ENCODE results near the gene TAGLN. TPM values are rescaled to one million over a fixed set of nuclear protein-coding genes. Genes with fewer than 3 reads are reported as not detected.

Gene TAGLN
- total RNA-seq, 3 donors from 2014 or later (not counting 1 experiment from before 2014, with no cell fraction given): 8.2 to 18.0 (median 8.3) TPM

DNA sequence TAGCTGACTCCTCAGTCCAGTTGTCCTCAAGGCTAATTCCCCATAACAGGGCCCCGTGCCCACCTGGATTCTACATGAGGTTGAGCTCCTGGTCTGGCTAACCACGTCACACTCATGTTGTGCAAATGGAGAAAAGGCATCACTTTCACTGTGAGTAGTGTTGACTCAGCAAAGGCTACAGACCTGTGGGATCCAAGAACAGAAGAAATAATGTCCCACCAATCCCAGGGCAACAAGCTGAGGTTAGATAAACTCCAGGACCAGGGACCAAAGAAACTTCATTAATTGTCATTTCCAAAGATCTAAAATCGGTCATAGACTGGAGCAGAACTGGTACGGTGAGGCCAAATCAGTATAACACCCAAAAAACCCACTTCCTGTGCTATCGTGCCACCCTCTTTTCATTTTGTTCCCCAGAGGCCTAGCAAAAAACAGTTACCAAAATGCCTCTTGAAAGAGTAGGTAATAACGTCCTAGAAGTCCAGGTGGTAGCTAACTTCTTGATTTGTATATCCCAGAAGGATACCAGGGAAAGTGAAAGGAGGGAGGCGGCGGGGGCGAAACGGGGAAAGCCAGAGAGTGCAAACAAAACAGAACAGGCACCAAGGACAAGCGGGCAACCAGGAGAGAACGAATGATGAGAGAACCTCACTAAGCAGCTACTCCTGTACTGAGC is 31.3 kb downstream of the TAGLN start:
- Mint-ChIP-seq H3K9me3 (no peaks in the 10 kb centered on the region), H3K4me1 (peaks cover 47 to 64% of the 10 kb centered on the region in 2 donors), H3K27me3 (ENCODE audit: low read depth in 2 of 2) (no peaks in the 10 kb centered on the region), H3K27ac (peak overlapping the region; percentile 93 to 99), H3K4me3 (peak overlapping the region; percentile 96), H3K36me3 (no peaks in the 10 kb centered on the region)
- Histone ChIP-seq H3K4me1 (ENCODE audit: control insufficient read depth, insufficient read depth, low read length) (peaks cover 40% of the 10 kb centered on the region), H3K27me3 (ENCODE audit: control insufficient read depth, insufficient read depth, low read length) (no peaks in the 10 kb centered on the region), H3K36me3 (ENCODE audit: control insufficient read depth, insufficient read depth, low read length) (peaks cover 38% of the 10 kb centered on the region), H3K27ac (ENCODE audit: low read length) (peak overlapping the region; percentile 99), H3K4me3 (ENCODE audit: low read length) (peak overlapping the region; percentile 98), H3K9me3 (ENCODE audit: control insufficient read depth, insufficient read depth, low read length) (no peaks in the 10 kb centered on the region)
- peak; percentile 46 to 58 (median 53) for ATAC-seq
- intact Hi-C loops (cut with micrococcal nuclease): loop anchor here (1.0 to 5.0 kb wide), 5 partner anchors 51 to 458 kb away; partner anchors contain the start of genes BUD13, CEP164 and PAFAH1B2
- TF ChIP-seq, protein P1, sequence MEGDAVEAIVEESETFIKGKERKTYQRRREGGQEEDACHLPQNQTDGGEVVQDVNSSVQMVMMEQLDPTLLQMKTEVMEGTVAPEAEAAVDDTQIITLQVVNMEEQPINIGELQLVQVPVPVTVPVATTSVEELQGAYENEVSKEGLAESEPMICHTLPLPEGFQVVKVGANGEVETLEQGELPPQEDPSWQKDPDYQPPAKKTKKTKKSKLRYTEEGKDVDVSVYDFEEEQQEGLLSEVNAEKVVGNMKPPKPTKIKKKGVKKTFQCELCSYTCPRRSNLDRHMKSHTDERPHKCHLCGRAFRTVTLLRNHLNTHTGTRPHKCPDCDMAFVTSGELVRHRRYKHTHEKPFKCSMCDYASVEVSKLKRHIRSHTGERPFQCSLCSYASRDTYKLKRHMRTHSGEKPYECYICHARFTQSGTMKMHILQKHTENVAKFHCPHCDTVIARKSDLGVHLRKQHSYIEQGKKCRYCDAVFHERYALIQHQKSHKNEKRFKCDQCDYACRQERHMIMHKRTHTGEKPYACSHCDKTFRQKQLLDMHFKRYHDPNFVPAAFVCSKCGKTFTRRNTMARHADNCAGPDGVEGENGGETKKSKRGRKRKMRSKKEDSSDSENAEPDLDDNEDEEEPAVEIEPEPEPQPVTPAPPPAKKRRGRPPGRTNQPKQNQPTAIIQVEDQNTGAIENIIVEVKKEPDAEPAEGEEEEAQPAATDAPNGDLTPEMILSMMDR (IDR thresholded peaks at IDR 0.05): no peak
- DNase-seq: peak; percentile 43 to 81
- WGBS (ENCODE audit: insufficient coverage): 22% methylated on average over 11 of the region's 12 CpGs

DNA sequence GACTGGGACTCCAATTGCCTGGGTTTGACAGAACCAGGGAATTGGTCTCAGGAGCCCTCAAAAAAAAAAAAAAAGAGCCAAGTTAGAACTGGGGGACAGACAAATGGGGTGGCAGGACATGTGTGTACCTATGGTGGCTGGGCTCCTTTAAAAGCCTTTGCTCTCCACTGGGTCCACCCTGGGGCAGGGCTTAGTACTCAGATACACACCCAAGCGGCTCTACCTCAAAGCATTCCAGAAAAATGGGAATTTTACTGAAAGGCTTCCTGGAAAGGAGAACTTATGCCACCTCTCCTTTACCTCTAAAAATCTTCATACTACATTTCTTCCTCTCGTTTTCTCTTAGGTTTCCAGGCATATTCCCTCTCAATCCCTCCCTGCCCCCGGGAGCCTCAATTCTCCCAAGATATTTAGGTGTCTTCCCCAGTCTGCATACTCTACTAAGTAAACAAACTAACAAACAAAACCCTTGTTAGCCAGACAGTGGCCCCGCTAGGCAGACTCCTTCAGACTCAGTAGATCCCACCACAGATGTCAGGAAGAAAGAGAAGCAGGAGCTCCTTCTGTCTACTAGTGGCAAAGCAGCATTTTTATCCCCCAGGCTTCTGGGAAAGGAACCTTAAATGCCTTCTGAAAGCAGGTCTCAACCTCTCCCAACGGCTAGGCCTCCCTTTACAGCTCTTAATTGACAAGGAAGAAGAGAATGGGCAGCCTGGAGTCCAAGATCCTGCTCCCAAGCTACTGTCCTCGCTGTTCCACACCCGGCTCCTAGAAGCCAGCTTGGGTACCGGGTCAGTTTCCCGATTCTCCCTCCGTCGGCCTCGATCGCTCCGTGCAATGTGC is 32.0 kb downstream of the TAGLN start:
- H3K4me1 Mint-ChIP-seq: peaks cover 47 to 63% of the 10 kb centered on the region in 2 donors
- no peaks in the 10 kb centered on the region for H3K27me3 Mint-ChIP-seq (ENCODE audit: low read depth in 2 of 2)
- DNase-seq (no peak), ATAC-seq (no peak)
- Histone ChIP-seq H3K36me3 (ENCODE audit: control insufficient read depth, insufficient read depth, low read length) (peaks cover 31% of the 10 kb centered on the region), H3K4me3 (ENCODE audit: low read length) (peak overlapping the region; percentile 98), H3K9me3 (ENCODE audit: control insufficient read depth, insufficient read depth, low read length) (no peaks in the 10 kb centered on the region), H3K27me3 (ENCODE audit: control insufficient read depth, insufficient read depth, low read length) (no peaks in the 10 kb centered on the region), H3K4me1 (ENCODE audit: control insufficient read depth, insufficient read depth, low read length) (peaks cover 40% of the 10 kb centered on the region), H3K27ac (ENCODE audit: low read length) (peak overlapping the region; percentile 99)
- H3K27ac Mint-ChIP-seq: peak overlapping the region; percentile 93 to 99
- H3K36me3 Mint-ChIP-seq: no peaks in the 10 kb centered on the region
- intact Hi-C loops (cut with micrococcal nuclease): loop anchor here (1.0 to 5.0 kb wide), 5 partner anchors 52 to 459 kb away; partner anchors contain the start of genes BUD13, CEP164 and PAFAH1B2
- 11% methylated on average over 14 of the region's 14 CpGs for WGBS (ENCODE audit: insufficient coverage)
- H3K9me3 Mint-ChIP-seq: no peaks in the 10 kb centered on the region
- TF ChIP-seq, protein P1 (IDR thresholded peaks at IDR 0.05): no peak
- H3K4me3 Mint-ChIP-seq: peak overlapping the region; percentile 96

DNA sequence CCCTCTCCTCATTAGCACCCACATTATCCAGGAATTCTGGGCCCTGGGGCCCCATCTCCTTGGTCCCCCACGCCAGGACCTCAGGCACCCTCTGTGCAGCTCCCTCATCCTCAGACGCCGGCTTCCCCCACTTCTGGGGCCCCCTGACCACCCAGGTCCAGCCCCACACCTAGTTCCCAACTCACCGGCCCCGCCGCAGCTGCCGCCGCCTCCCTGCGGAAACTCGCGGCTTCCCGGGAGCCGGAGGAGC is 32.6 kb downstream of the TAGLN start, which contains the start of gene PCSK7:
Gene PCSK7, minus strand, starts transcription at position 232 of the 250 bp plus-strand sequence. CDS start 2,229 bp downstream, outside the sequence.
- peak within 1 kb of the TSS; percentile 93 to 99 for H3K27ac Mint-ChIP-seq
- peak within 1 kb of the TSS; percentile 98 for H3K4me3 ChIP-seq (ENCODE audit: low read length)
- H3K9me3 ChIP-seq (ENCODE audit: control insufficient read depth, insufficient read depth, low read length): no peaks in the 10 kb centered on the region
- ATAC-seq (no peak), DNase-seq (no peak)
- peak within 1 kb of the TSS; percentile 96 for H3K4me3 Mint-ChIP-seq
- peaks cover 42 to 58% of the 10 kb centered on the region in 2 donors for H3K4me1 Mint-ChIP-seq
- H3K27me3 ChIP-seq (ENCODE audit: control insufficient read depth, insufficient read depth, low read length): no peaks in the 10 kb centered on the region
- 0% methylated on average over 13 of the region's 13 CpGs for WGBS (ENCODE audit: insufficient coverage)
- TF ChIP-seq, protein P1 (IDR thresholded peaks at IDR 0.05): no peak
- peak within 1 kb of the TSS; percentile 99 for H3K27ac ChIP-seq (ENCODE audit: low read length)
- peaks cover 37% of the 10 kb centered on the region for H3K4me1 ChIP-seq (ENCODE audit: control insufficient read depth, insufficient read depth, low read length)
- H3K36me3 ChIP-seq (ENCODE audit: control insufficient read depth, insufficient read depth, low read length): peaks cover 26% of the 10 kb centered on the region
- no peaks in the 10 kb centered on the region for H3K27me3 Mint-ChIP-seq (ENCODE audit: low read depth in 2 of 2)
- no peaks in the 10 kb centered on the region for H3K36me3 Mint-ChIP-seq
- intact Hi-C loops (cut with micrococcal nuclease): loop anchor here (5.0 kb wide), 2 partner anchors 96 to 459 kb away; partner anchors contain the start of genes BUD13 and CEP164
- no peaks in the 10 kb centered on the region for H3K9me3 Mint-ChIP-seq
